ENCODE data around the gene PIK3R4. TPM values are rescaled to one million over a fixed set of nuclear protein-coding genes. Genes with fewer than 3 reads are reported as not detected.
A peak's percentile ranks its signal among the peaks of the same experiment; 100 is the strongest.

Gene PIK3R4
- total and polyA plus RNA-seq, 11 donors, result 10.9 to 24.3 (median 15.7) TPM

GRCh38 chr3:130761730-130762311 is 15.2 kb upstream of the PIK3R4 start:
- intact Hi-C loops (cut with DNase I), result loop anchor here in 4 of 10 donors (2.0 to 5.0 kb wide), 3 partner anchors 75 to 131 kb away; partner anchors contain the start of gene ATP2C1 (in 1 of the 4)
- DNase-seq (no peak), ATAC-seq (no peak)
- H3K4me3 ChIP-seq, result no peak overlapping the region
- TF ChIP-seq CTCF (IDR thresholded peaks at IDR 0.05), result no peak
- no peak for TF ChIP-seq POLR2A (IDR thresholded peaks at IDR 0.05)
- 78 to 85% (median 84%) methylated on average over 9 of the region's 9 CpGs for WGBS, 4 donors
- no peaks in the 10 kb centered on the region for H3K36me3 ChIP-seq
- H3K9me3 ChIP-seq, result no peaks in the 10 kb centered on the region
- no peaks in the 10 kb centered on the region for H3K27me3 ChIP-seq
- H3K4me1 ChIP-seq, result peaks cover 0 to 6% (median 0%) of the 10 kb centered on the region in 12 donors
- H3K27ac ChIP-seq, result no peak overlapping the region

- WGBS, 4 donors, result 68 to 85% (median 74%) methylated on average over 1 of the region's 1 CpG
- Histone ChIP-seq H3K27ac (no peak overlapping the region), H3K27me3 (no peaks in the 10 kb centered on the region), H3K36me3 (no peaks in the 10 kb centered on the region), H3K4me1 (peaks cover 0 to 6% (median 0%) of the 10 kb centered on the region in 12 donors), H3K9me3 (no peaks in the 10 kb centered on the region), H3K4me3 (no peak overlapping the region)
- DNase-seq (no peak), ATAC-seq (no peak)
- TF ChIP-seq POLR2A (IDR thresholded peaks at IDR 0.05) (no peak), CTCF (IDR thresholded peaks at IDR 0.05) (no peak)
- intact Hi-C loops (cut with DNase I), result loop anchor here in 4 of 10 donors (2.0 to 5.0 kb wide), 3 partner anchors 76 to 132 kb away; partner anchors contain the start of gene ATP2C1 (in 1 of the 4)
These were observed 14.3 kb upstream of the PIK3R4 start for GRCh38 chr3:130760922-130761321.

GRCh38 chr3:130759692-130760338 is 13.2 kb upstream of the PIK3R4 start:
- peaks cover 0 to 6% (median 0%) of the 10 kb centered on the region in 12 donors for H3K4me1 ChIP-seq
- no peaks in the 10 kb centered on the region for H3K27me3 ChIP-seq
- peak; percentile 71 to 87 (median 82) for TF ChIP-seq CTCF (IDR thresholded peaks at IDR 0.05)
- TF ChIP-seq POLR2A (IDR thresholded peaks at IDR 0.05), result no peak
- DNase-seq (peak in 3 of 5 donors; percentile 45 to 62 (median 50)), ATAC-seq (peak; percentile 69 to 86 (median 80))
- 1 to 2% (median 2%) methylated on average over 4 of the region's 4 CpGs for WGBS, 4 donors
- peak overlapping the region in 1 of 12 donors; percentile 3 for H3K27ac ChIP-seq
- H3K4me3 ChIP-seq, result peak overlapping the region in 2 of 12 donors; percentile 4 to 6
- no peaks in the 10 kb centered on the region for H3K36me3 ChIP-seq
- H3K9me3 ChIP-seq, result no peaks in the 10 kb centered on the region
- intact Hi-C loops (cut with DNase I), result loop anchor here (1.0 to 5.0 kb wide), 4 partner anchors 77 to 133 kb away; partner anchors contain the start of gene ATP2C1 (in 1 of the 10)
